Psoas muscle (tissue), 8 donors: ENCODE results near the gene UQCC5. TPM values are rescaled to one million over a fixed set of nuclear protein-coding genes. Genes with fewer than 3 reads are reported as not detected.

Source experiments
- ATAC-seq, 4 donors: fragments of 200-7000 bp; cut with Tn5 transposase; one replicate each; pipeline ENCODE4 v1.9.1; 2020; ENCODE audit warnings: moderate library complexity in 3 of 4, mild to moderate bottlenecking in 2 of 4
- DNase-seq, 2 donors: peaks; one replicate each; pipeline ENCODE4 v3.0.0-alpha.2; 2020
- H3K27ac ChIP-seq: fragments of 200-600 bp; one replicate; pipeline ENCODE4 v1.8.0; 2022
- H3K27me3 ChIP-seq, 3 donors: fragments of 200-600 bp in 1 of 3; one replicate each; pipeline versions ENCODE4 v1.6.1 to v1.8.0; 2013 to 2022; ENCODE audit warnings: low read length in 2 of 3, mild to moderate bottlenecking in 2 of 3, moderate library complexity in 1 of 3; ENCODE audit not compliant: insufficient read depth in 3 of 3
- H3K36me3 ChIP-seq, 2 donors: fragments of 200-600 bp in 1 of 2; one replicate each; pipeline versions ENCODE4 v1.6.1 to v1.8.0; 2013 to 2022; ENCODE audit warnings: low read depth in 1 of 2, mild to moderate bottlenecking in 1 of 2, moderate library complexity in 1 of 2; ENCODE audit not compliant: insufficient read depth in 1 of 2
- H3K4me1 ChIP-seq: fragments of 200-600 bp; one replicate; pipeline ENCODE4 v1.8.0; 2022
- H3K4me3 ChIP-seq: fragments of 200-600 bp; one replicate; pipeline ENCODE4 v1.8.0; 2022; ENCODE audit warnings: mild to moderate bottlenecking
- H3K9me3 ChIP-seq: fragments of 200-600 bp; one replicate; pipeline ENCODE4 v1.8.0; 2022
- CTCF ChIP-seq: fragments of 200-600 bp; IDR thresholded peaks from one replicate; pipeline ENCODE4 v1.8.0; 2022; ENCODE audit warnings: antibody characterized with exemption
- WGBS, 3 donors: extraction: QIAGEN DNeasy Blood & Tissue Kit; methylation state at CpG; one replicate each; pipeline versions ENCODE4 v1.1.6 to v1.1.7; 2013; 5-methylcytosine and 5-hydroxymethylcytosine counted together
- intact Hi-C, 2 donors: fragments of 100-400 bp; cut with DNase I; formaldehyde crosslinking; loops; one replicate each; pipeline versions ENCODE4 v1.11.0 to v1.14.2; 2022
- polyA plus RNA-seq, 3 donors: library from polyadenylated mRNA; stranded (reverse); fragments of 200-250 nt; gene quantifications; one replicate each; pipeline ENCODE4 v1.2.3, GENCODE V29; 2013
- total RNA-seq, 4 donors: library from RNA; stranded (reverse); fragmentation: NEBNext Ultra II Directional in 2 of 4; extraction: Animal tissue kit (Norgen Biotek cat#: 25700) in 2 of 4; gene quantifications; one replicate each; pipeline versions ENCODE4 v1.2.1 to v1.2.4, GENCODE V29; 2021 to 2023
- donor health status: healthy with polysubstance abuse.
- donor health status: DM: no; HTN: no; CAD: no; lungs with moderate emphysema.
- donor health status: Bipolar disorder and iron deficiency.
- donor health status: healthy.
- donor health status: DM: yes; HTN: yes; CAD: no.
- donor health status: DM: no; HTN: no; CAD: no.
- donor health status: DM: no; HTN: no; CAD: no.
- donor health status: DM: yes; HTN: yes; CAD: no.

UQCC5 gene
- total and polyA plus RNA-seq, 7 donors, result 29.5 to 95.4 (median 32.7) TPM

GRCh38 chr3:52527039-52527731 is 9.2 kb upstream of the UQCC5 start:
- 89 to 91% (median 90%) methylated on average over 14 of the region's 14 CpGs for WGBS, 3 donors
- TF ChIP-seq CTCF, result no peak
- intact Hi-C loops, result no loop called here
- DNase-seq (peak in 1 of 2 donors; percentile 46), ATAC-seq (no peak)
- Histone ChIP-seq H3K9me3 (no peaks in the 10 kb centered on the region), H3K4me3 (no peak overlapping the region), H3K36me3 (peaks cover 0 to 5% of the 10 kb centered on the region in 2 donors), H3K4me1 (peaks cover 6% of the 10 kb centered on the region), H3K27ac (no peak overlapping the region), H3K27me3 (no peaks in the 10 kb centered on the region)

- ATAC-seq (no peak), DNase-seq (peak in 1 of 2 donors; percentile 41)
- H3K27me3 ChIP-seq, result no peaks in the 10 kb centered on the region
- no peaks in the 10 kb centered on the region for H3K9me3 ChIP-seq
- 84 to 89% (median 87%) methylated on average over 18 of the region's 18 CpGs for WGBS, 3 donors
- no peak overlapping the region for H3K27ac ChIP-seq
- TF ChIP-seq CTCF, result no peak
- H3K4me1 ChIP-seq, result peaks cover 6% of the 10 kb centered on the region
- intact Hi-C loops, result no loop called here
- H3K4me3 ChIP-seq, result no peak overlapping the region
- peaks cover 0 to 5% of the 10 kb centered on the region in 2 donors for H3K36me3 ChIP-seq
Observed at GRCh38 chr3:52527732-52528585, 8.4 kb upstream of the UQCC5 start.

- H3K9me3 ChIP-seq, result no peaks in the 10 kb centered on the region
Observed at GRCh38 chr3:52528586-52529375, 7.6 kb upstream of the UQCC5 start.

More at GRCh38 chr3:52528586-52529375, 7.6 kb upstream of the UQCC5 start:
- Histone ChIP-seq H3K27ac (no peak overlapping the region), H3K4me1 (peaks cover 6% of the 10 kb centered on the region), H3K36me3 (peaks cover 0 to 5% of the 10 kb centered on the region in 2 donors), H3K27me3 (no peaks in the 10 kb centered on the region), H3K4me3 (no peak overlapping the region)
- DNase-seq (peak in 1 of 2 donors; percentile 56), ATAC-seq (no peak)
- intact Hi-C loops, result no loop called here
- 86 to 90% (median 89%) methylated on average over 25 of the region's 25 CpGs for WGBS, 3 donors
- no peak for TF ChIP-seq CTCF
